ENCODE results near the gene DCN.

DNA sequence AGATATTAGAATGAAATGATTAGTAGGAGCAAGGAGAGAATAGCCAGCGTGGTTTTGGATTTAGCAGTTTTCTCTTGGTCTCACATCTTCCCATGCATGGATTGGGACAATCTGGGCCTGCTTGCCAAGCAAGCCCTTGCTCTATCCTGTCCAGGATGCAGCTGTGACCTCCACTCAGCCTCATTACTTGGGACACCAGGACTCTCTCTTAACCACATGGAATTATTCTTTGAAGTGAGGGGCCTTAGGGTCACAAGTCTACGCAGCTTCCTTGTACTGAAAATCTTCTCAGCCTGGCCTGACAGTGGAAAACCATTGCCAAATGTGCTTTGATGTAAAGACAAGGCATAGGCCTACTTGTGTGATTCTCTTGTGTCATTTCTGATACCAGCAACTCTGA lies 28.0 kb upstream of the DCN start:
- no peak for TF ChIP-seq POLR2AphosphoS5 (IDR thresholded peaks at IDR 0.05; ENCODE audit: low read depth, low read length)
- no peak for TF ChIP-seq TAF1 (IDR thresholded peaks at IDR 0.05; ENCODE audit: borderline replicate concordance, low read depth, low read length)

All from GM12892 (cell line).